T-helper 2 cell treated with Interferon-gamma antibody and Interleukin-4, amounts not matched to agents 5 μg/mL and 100 μg/mL, for 36 hours (primary cell): Measurements from ENCODE around the gene PAM.

Experiments
- DNase-seq: peaks from one replicate; pipeline ENCODE4 v3.0.0; 2021; ENCODE audit warnings: low spot score
- H3K27ac Mint-ChIP-seq: one replicate; pipeline ENCODE4 v1.8.0; 2021; ENCODE audit warnings: mild to moderate bottlenecking, mixed read lengths
- H3K27me3 Mint-ChIP-seq: one replicate; pipeline ENCODE4 v1.8.0; 2021; ENCODE audit warnings: low read depth, mixed read lengths
- H3K36me3 Mint-ChIP-seq: one replicate; pipeline ENCODE4 v1.8.0; 2021; ENCODE audit warnings: low read depth, mixed read lengths
- H3K4me1 Mint-ChIP-seq: one replicate; pipeline ENCODE4 v1.8.0; 2021; ENCODE audit warnings: low read depth, mixed read lengths
- H3K4me3 Mint-ChIP-seq: one replicate; pipeline ENCODE4 v1.8.0; 2022; ENCODE audit warnings: mild to moderate bottlenecking, moderate library complexity, mixed read lengths
- H3K9me3 Mint-ChIP-seq: one replicate; pipeline ENCODE4 v1.8.0; 2021; ENCODE audit warnings: mixed read lengths

The PAM gene

DNA sequence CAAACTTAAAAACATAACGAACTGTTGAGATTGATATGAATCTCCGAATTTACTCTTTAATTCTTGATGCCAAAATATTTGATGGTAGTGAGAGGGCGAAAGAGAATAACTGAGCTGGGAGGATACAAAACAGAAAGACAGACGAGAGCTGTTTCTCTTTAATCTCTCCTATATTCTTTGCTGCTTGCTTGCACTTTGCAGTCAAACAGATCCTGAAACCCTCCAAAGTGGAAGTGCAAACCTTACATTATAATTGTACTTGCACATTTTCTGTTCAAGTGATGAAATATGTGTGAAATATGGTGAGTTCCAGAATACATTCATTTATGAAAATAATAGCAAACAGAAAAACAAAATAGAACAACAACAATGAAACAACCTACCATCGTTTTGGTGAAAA, 63.8 kb downstream of the PAM start:
- Mint-ChIP-seq H3K27ac (no peak overlapping the region), H3K36me3 (no peaks in the 10 kb centered on the region)

DNA sequence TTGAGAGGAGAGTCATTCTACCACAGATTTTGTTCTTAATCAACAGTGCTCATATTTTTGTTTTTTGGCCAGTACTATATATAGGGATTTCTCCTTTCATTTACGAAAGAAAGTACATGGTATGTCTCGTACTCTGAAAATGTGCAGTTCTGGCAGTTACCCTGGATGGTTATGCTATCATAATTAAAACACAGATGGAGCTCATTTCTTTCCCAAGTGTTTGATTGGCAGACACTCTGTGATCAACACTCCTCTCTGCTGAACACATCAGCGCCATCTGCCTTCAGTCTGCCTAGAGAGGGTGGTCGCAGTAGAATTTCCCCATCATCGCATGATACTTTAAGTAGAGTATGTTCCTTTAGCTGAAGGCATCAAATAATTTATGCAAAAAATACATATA, 64.5 kb downstream of the PAM start:
- Mint-ChIP-seq H3K4me3 (no peak overlapping the region), H3K27ac (no peak overlapping the region), H3K9me3 (no peaks in the 10 kb centered on the region), H3K36me3 (no peaks in the 10 kb centered on the region), H3K27me3 (no peaks in the 10 kb centered on the region), H3K4me1 (peaks cover 9% of the 10 kb centered on the region)
- DNase-seq: no peak

More for the DNA sequence above, 63.8 kb downstream of the PAM start:
- H3K4me3 Mint-ChIP-seq: no peak overlapping the region
- no peaks in the 10 kb centered on the region for H3K9me3 Mint-ChIP-seq
- H3K4me1 Mint-ChIP-seq: peaks cover 9% of the 10 kb centered on the region
- no peaks in the 10 kb centered on the region for H3K27me3 Mint-ChIP-seq
- no peak for DNase-seq

GRCh38 chr5:102823441-102823874, 68.4 kb downstream of the PAM start:
- Mint-ChIP-seq H3K36me3 (no peaks in the 10 kb centered on the region), H3K27me3 (no peaks in the 10 kb centered on the region), H3K4me1 (peaks cover 3% of the 10 kb centered on the region), H3K9me3 (no peaks in the 10 kb centered on the region), H3K27ac (no peak overlapping the region), H3K4me3 (no peak overlapping the region)
- no peak for DNase-seq

DNA sequence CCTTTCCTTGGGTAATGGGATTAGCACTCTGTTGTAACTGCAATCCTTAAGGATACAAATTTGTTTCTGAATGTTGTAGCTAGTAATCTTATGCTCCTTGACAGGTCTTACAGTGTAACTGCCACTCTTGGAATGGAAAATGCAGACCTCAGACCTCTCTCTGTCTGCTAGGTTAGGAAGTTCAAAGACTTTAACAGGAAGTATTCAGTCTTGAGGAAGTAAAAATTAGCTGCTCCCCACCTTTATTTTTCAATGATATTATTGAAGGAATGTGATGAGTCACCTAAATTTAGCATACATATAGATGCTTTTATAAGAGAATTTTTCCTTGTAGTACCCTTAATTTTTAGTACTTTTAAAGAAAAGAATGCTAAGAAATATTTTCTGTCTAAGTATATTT, 71.5 kb downstream of the PAM start:
- H3K36me3 Mint-ChIP-seq: no peaks in the 10 kb centered on the region
- H3K4me3 Mint-ChIP-seq: no peak overlapping the region
- H3K27ac Mint-ChIP-seq: no peak overlapping the region
- H3K27me3 Mint-ChIP-seq: no peaks in the 10 kb centered on the region
- H3K4me1 Mint-ChIP-seq: peaks cover 3% of the 10 kb centered on the region
- no peak for DNase-seq
- no peaks in the 10 kb centered on the region for H3K9me3 Mint-ChIP-seq

GRCh38 chr5:102830241-102830640, 75.1 kb downstream of the PAM start:
- Mint-ChIP-seq H3K36me3 (no peaks in the 10 kb centered on the region), H3K27ac (no peak overlapping the region), H3K4me1 (peaks cover 11% of the 10 kb centered on the region), H3K4me3 (no peak overlapping the region), H3K27me3 (no peaks in the 10 kb centered on the region), H3K9me3 (no peaks in the 10 kb centered on the region)
- no peak for DNase-seq

- Mint-ChIP-seq H3K27ac (no peak overlapping the region), H3K4me1 (peaks cover 10% of the 10 kb centered on the region), H3K27me3 (no peaks in the 10 kb centered on the region), H3K9me3 (no peaks in the 10 kb centered on the region), H3K36me3 (no peaks in the 10 kb centered on the region), H3K4me3 (no peak overlapping the region)
- DNase-seq: no peak
Observed at GRCh38 chr5:102832445-102832844, 77.3 kb downstream of the PAM start.

DNA sequence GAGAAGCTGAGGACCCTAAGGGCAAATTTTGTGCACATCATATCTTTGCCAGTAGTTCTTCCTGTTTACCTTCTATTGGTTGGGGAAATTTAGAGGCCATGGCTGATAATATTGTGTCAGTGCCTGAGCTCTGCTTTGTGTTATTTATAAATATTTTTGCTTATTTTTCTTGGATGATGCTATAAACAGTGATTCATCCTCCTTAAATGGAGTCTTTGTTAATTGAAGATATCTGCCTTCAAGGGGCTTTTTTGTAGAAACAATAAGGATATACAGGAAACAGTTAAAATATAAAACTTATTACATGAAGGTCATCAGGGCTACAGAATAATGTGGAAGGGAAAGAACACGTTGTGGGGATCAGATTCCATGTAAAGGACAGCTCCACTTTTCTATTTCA, 78.0 kb downstream of the PAM start:
- H3K9me3 Mint-ChIP-seq: no peaks in the 10 kb centered on the region
- H3K36me3 Mint-ChIP-seq: no peaks in the 10 kb centered on the region
- H3K4me3 Mint-ChIP-seq: no peak overlapping the region
- H3K27me3 Mint-ChIP-seq: no peaks in the 10 kb centered on the region
- DNase-seq: no peak
- H3K27ac Mint-ChIP-seq: no peak overlapping the region
- H3K4me1 Mint-ChIP-seq: peaks cover 10% of the 10 kb centered on the region

DNA sequence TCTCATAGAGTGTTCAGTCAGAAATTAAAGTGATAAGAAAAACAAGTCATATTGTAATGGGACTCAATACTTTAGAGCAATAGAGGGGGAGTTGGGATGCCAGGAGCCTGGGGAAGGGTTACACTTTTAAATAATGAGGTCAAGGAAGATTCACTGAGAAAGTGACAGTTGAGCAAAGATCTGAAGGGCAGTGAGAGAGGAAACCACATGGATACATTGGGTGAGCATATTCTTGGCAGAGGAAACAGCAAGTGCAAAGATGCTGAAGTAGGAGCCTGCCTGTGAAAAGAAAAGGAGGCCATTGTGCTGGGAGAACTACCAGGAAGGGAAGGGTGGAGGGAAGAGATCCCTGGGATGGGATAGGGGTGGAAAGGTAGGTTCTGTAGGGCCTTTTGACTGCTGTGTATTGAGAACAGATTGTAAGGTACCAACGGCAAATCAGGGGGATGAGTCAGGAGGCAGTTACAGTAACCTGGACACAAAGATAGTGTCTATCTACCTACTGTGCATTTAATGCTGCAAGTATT, 79.4 kb downstream of the PAM start:
- DNase-seq: no peak

DNA sequence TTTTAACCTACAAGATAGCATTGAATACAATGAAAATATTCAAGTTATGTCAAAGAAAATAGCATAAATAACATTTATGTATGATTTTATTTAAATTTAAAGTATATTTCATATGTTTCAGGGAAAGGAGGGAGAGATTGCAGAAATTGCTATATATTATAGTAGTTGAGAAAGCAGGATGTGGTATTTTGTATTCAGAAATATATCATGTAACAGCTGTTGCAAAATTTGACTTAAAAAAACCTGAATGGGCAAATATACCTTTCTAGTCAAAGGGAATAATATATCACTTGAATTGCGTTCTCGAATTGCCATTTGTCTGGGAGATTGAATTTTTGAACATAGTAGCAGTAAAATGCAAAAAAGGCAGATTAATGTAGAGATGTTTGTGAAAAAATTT, 80.6 kb downstream of the PAM start:
- no peak for DNase-seq
- H3K36me3 Mint-ChIP-seq: no peaks in the 10 kb centered on the region
- H3K4me1 Mint-ChIP-seq: peaks cover 10% of the 10 kb centered on the region
- no peak overlapping the region for H3K4me3 Mint-ChIP-seq
- no peaks in the 10 kb centered on the region for H3K9me3 Mint-ChIP-seq
- H3K27ac Mint-ChIP-seq: no peak overlapping the region
- H3K27me3 Mint-ChIP-seq: no peaks in the 10 kb centered on the region

More for the DNA sequence above, 79.4 kb downstream of the PAM start:
- Mint-ChIP-seq H3K36me3 (no peaks in the 10 kb centered on the region), H3K4me1 (peaks cover 10% of the 10 kb centered on the region), H3K27ac (no peak overlapping the region), H3K4me3 (no peak overlapping the region), H3K9me3 (no peaks in the 10 kb centered on the region), H3K27me3 (no peaks in the 10 kb centered on the region)

- DNase-seq: no peak
- Mint-ChIP-seq H3K27me3 (no peaks in the 10 kb centered on the region), H3K4me1 (peaks cover 2% of the 10 kb centered on the region), H3K27ac (no peak overlapping the region), H3K9me3 (no peaks in the 10 kb centered on the region), H3K36me3 (no peaks in the 10 kb centered on the region), H3K4me3 (no peak overlapping the region)
Observed at GRCh38 chr5:102841021-102841420, 85.9 kb downstream of the PAM start.

DNA sequence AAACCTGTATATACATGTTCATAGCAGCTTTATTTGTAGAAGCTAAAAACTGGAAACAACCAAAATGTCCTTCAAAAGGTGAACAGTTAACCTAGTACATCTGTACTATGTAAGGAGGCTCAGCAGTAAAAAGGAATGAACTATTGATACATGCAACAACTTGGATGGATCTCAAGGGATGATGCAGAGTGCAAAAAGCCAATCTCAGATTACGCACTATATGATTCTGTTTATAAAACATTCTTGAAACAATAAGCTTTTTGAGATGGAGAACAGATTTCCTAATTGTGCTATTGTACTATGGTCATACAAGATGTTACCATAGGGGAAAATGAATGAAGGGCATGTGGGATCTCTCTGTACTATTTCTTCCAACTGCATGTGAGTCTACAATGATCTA, 88.9 kb downstream of the PAM start:
- H3K27ac Mint-ChIP-seq: no peak overlapping the region

DNA sequence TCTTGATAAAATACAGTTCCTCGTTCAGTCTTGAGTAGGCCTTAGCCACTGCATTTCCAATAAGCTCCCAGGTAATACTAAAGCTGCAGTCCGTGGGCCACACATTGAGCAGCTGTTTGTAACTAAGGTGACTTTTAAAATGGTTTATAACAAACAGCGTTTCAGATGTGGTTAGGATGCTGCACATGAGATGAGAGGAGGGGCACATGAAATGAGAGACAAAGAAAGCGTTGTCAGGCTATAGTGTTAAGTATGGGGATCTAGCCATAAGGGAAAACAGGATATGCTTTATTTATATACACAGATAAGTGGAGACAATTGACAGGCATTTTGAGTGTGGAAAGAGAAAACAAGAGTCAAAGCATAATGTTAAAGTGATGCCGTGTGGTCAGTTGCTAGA, 89.9 kb downstream of the PAM start:
- no peak overlapping the region for H3K4me3 Mint-ChIP-seq
- no peaks in the 10 kb centered on the region for H3K4me1 Mint-ChIP-seq
- no peaks in the 10 kb centered on the region for H3K36me3 Mint-ChIP-seq
- no peaks in the 10 kb centered on the region for H3K9me3 Mint-ChIP-seq
- no peak overlapping the region for H3K27ac Mint-ChIP-seq
- H3K27me3 Mint-ChIP-seq: no peaks in the 10 kb centered on the region
- no peak for DNase-seq

More for the DNA sequence above, 88.9 kb downstream of the PAM start:
- no peaks in the 10 kb centered on the region for H3K9me3 Mint-ChIP-seq
- DNase-seq: no peak
- no peaks in the 10 kb centered on the region for H3K4me1 Mint-ChIP-seq
- no peak overlapping the region for H3K4me3 Mint-ChIP-seq
- no peaks in the 10 kb centered on the region for H3K27me3 Mint-ChIP-seq
- H3K36me3 Mint-ChIP-seq: no peaks in the 10 kb centered on the region

DNA sequence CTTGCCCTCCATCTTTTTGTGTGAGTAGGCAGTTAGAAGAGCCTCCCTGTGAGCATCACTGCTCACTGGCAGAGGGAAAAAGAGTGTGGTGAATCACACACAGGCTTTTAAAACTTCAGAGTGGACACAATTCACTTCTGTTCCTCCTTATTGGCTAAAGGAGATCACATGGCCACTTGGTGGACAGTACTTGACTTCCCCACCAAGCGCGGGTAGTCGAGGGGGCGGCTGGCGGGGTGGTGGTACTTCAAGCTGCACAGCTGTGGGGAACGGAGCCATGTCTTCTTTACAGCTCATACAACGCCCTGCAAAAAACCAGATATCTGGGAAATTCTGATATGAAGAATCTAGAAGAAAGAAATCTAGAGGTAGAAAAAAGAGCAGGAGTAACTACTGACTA, 95.4 kb downstream of the PAM start:
- DNase-seq: no peak
- H3K4me1 Mint-ChIP-seq: peaks cover 1% of the 10 kb centered on the region
- no peaks in the 10 kb centered on the region for H3K27me3 Mint-ChIP-seq
- H3K36me3 Mint-ChIP-seq: no peaks in the 10 kb centered on the region
- H3K4me3 Mint-ChIP-seq: no peak overlapping the region
- no peak overlapping the region for H3K27ac Mint-ChIP-seq
- H3K9me3 Mint-ChIP-seq: no peaks in the 10 kb centered on the region

DNA sequence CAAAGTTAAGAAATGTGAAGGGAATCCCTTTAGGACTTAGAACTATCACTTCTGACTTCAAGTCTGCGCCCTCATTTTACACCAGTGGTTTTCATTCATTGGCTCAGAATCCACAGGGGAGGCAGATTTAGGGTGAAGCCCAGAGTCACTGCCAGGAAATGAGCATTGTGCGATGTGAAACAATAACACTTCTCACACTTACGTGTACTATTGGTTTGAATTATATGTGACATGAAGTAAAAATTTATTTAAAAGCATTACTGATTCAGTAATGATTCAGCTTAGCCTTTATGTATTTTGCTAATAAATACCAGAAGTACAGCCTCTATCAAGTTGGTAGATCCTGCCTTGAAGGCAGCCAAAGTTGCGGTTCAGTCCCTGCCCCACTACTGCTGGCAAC, 98.6 kb downstream of the PAM start:
- Mint-ChIP-seq H3K27me3 (no peaks in the 10 kb centered on the region), H3K4me1 (peaks cover 4% of the 10 kb centered on the region), H3K36me3 (no peaks in the 10 kb centered on the region), H3K4me3 (no peak overlapping the region), H3K9me3 (no peaks in the 10 kb centered on the region), H3K27ac (no peak overlapping the region)
- no peak for DNase-seq

GRCh38 chr5:102855681-102856388, 100.7 kb downstream of the PAM start:
- H3K9me3 Mint-ChIP-seq: no peaks in the 10 kb centered on the region
- H3K27ac Mint-ChIP-seq: no peak overlapping the region
- no peaks in the 10 kb centered on the region for H3K36me3 Mint-ChIP-seq
- no peak for DNase-seq
- H3K27me3 Mint-ChIP-seq: no peaks in the 10 kb centered on the region
- no peak overlapping the region for H3K4me3 Mint-ChIP-seq
- H3K4me1 Mint-ChIP-seq: peaks cover 4% of the 10 kb centered on the region
